PFSK-1 (cell line): Measurements from ENCODE around the gene SFT2D3.

Source experiments
- FOXP2 ChIP-seq: optimal IDR thresholded peaks from 2 replicates; pipeline ENCODE3; 2011; ENCODE audit warnings: borderline replicate concordance, control low read depth, inconsistent platforms; ENCODE audit not compliant: insufficient read depth; ENCODE audit errors: extremely low read length, extremely low read depth
- POLR2AphosphoS5 ChIP-seq: IDR thresholded peaks from 2 replicates; pipeline ENCODE4 v1.6.1; 2012; ENCODE audit warnings: low read depth, mild to moderate bottlenecking, control low read depth, low read length, moderate library complexity
- REST ChIP-seq, 2 experiments: IDR thresholded peaks; 2 replicates each; pipeline versions ENCODE4 v1.6.1 to v1.8.0; 2011 to 2012; ENCODE audit warnings: low read depth in 2 of 2, low read length in 2 of 2, control low read depth in 1 of 2, inconsistent platforms in 1 of 2, mild to moderate bottlenecking in 1 of 2, moderate library complexity in 1 of 2; ENCODE audit not compliant: insufficient read depth in 1 of 2
- TAF1 ChIP-seq: IDR thresholded peaks from 2 replicates; pipeline ENCODE4 v1.6.1; 2012; ENCODE audit warnings: low read length, control low read depth, borderline replicate concordance; ENCODE audit not compliant: insufficient read depth

GRCh38 chr2:127662937-127663565, 38.2 kb upstream of the SFT2D3 start:
- TF ChIP-seq TAF1 (no peak), POLR2AphosphoS5 (no peak), REST (IDR thresholded peaks at IDR 0.05; ENCODE audit: insufficient read depth in 1 of 2, low read depth in 2 of 2, low read length in 2 of 2) (no peak), FOXP2 (no peak)
